ENCODE measurements around the gene APOD.

The APOD gene

GRCh38 chr3:195524171-195524896, 59.4 kb downstream of the APOD start:
- no peak for DNase-seq (ENCODE audit: low spot score)

GRCh38 chr3:195522254-195523023, 61.3 kb downstream of the APOD start:
- DNase-seq (ENCODE audit: low spot score) = peak; percentile 30
